Loucy (cell line): ENCODE data around the gene AJAP1.

ENCODE experiments used
- H2AFZ ChIP-seq: fragments of 200-600 bp; sonication (generic); 2 replicates; pipeline ENCODE4 v1.6.0; 2016; ENCODE audit warnings: antibody characterized with exemption, mild to moderate bottlenecking, low read length, moderate library complexity
- H3F3A ChIP-seq: fragments of 200-600 bp; 2 replicates; pipeline ENCODE4 v1.6.0; 2016; ENCODE audit warnings: antibody characterized with exemption, low read depth, mild to moderate bottlenecking
- H3K27me3 ChIP-seq: fragments of 200-600 bp; sonication (generic); 2 replicates; pipeline ENCODE4 v1.6.1; 2014; ENCODE audit warnings: low read length, mild to moderate bottlenecking; ENCODE audit not compliant: insufficient read depth, poor library complexity, severe bottlenecking
- H3K36me3 ChIP-seq: fragments of 200-600 bp; sonication (generic); 2 replicates; pipeline ENCODE4 v1.6.1; 2016; ENCODE audit warnings: low read length; ENCODE audit not compliant: insufficient read depth
- H3K4me1 ChIP-seq: fragments of 200-600 bp; sonication (generic); 2 replicates; pipeline ENCODE4 v1.5.1; 2014; ENCODE audit warnings: low read length, mild to moderate bottlenecking; ENCODE audit not compliant: insufficient read depth, poor library complexity, severe bottlenecking
- H3K4me2 ChIP-seq: fragments of 200-600 bp; sonication (generic); 2 replicates; pipeline ENCODE4 v1.6.0; 2014; ENCODE audit warnings: antibody characterized with exemption, low read length, low read depth, mild to moderate bottlenecking; ENCODE audit not compliant: poor library complexity, severe bottlenecking
- H3K4me3 ChIP-seq: fragments of 200-600 bp; sonication (generic); 2 replicates; pipeline ENCODE4 v1.5.1; 2014; ENCODE audit warnings: low read length, mild to moderate bottlenecking, mixed read lengths; ENCODE audit not compliant: poor library complexity, severe bottlenecking
- H3K79me2 ChIP-seq: fragments of 200-600 bp; sonication (generic); 2 replicates; pipeline ENCODE4 v1.6.1; 2014; ENCODE audit warnings: low read length; ENCODE audit not compliant: insufficient read depth
- H3K9ac ChIP-seq: fragments of 200-600 bp; sonication (generic); 2 replicates; pipeline ENCODE4 v1.6.0; 2014; ENCODE audit warnings: mild to moderate bottlenecking, low read depth, low read length, moderate library complexity; ENCODE audit not compliant: poor library complexity, severe bottlenecking
- H3K9me2 ChIP-seq: fragments of 200-600 bp; sonication (generic); replicated peaks from 2 replicates; pipeline ENCODE4 v1.6.1; 2016; ENCODE audit warnings: low read depth, low read length, mixed read lengths
- H3K9me3 ChIP-seq: fragments of 200-600 bp; sonication (generic); 2 replicates; pipeline ENCODE4 v1.6.1; 2014; ENCODE audit warnings: mild to moderate bottlenecking, antibody characterized with exemption, low read length, low read depth; ENCODE audit not compliant: insufficient read depth
- H4K20me1 ChIP-seq: fragments of 200-600 bp; sonication (generic); 2 replicates; pipeline ENCODE4 v1.6.0; 2014; ENCODE audit warnings: antibody characterized with exemption, low read length, mild to moderate bottlenecking; ENCODE audit not compliant: insufficient read depth, poor library complexity, severe bottlenecking
- EZH2phosphoT487 ChIP-seq: fragments of 200-600 bp; IDR thresholded peaks from 2 replicates; pipeline ENCODE4 v1.6.1; 2018; ENCODE audit warnings: antibody characterized with exemption, mild to moderate bottlenecking, moderate library complexity, borderline replicate concordance
- TF ChIP-seq, protein P1 (sequence below): fragments of 200-600 bp; sonication (generic); conservative IDR thresholded peaks from 2 replicates; pipeline ENCODE4 v1.5.1; 2014; ENCODE audit warnings: mild to moderate bottlenecking, antibody characterized with exemption, low read length

Gene AJAP1

GRCh38 chr1:4647391-4647790 is 7.0 kb upstream of the AJAP1 start:
- no peak overlapping the region for H2AFZ ChIP-seq
- H3K9ac ChIP-seq, result no peak overlapping the region
- no peak for TF ChIP-seq EZH2phosphoT487
- TF ChIP-seq, protein P1, sequence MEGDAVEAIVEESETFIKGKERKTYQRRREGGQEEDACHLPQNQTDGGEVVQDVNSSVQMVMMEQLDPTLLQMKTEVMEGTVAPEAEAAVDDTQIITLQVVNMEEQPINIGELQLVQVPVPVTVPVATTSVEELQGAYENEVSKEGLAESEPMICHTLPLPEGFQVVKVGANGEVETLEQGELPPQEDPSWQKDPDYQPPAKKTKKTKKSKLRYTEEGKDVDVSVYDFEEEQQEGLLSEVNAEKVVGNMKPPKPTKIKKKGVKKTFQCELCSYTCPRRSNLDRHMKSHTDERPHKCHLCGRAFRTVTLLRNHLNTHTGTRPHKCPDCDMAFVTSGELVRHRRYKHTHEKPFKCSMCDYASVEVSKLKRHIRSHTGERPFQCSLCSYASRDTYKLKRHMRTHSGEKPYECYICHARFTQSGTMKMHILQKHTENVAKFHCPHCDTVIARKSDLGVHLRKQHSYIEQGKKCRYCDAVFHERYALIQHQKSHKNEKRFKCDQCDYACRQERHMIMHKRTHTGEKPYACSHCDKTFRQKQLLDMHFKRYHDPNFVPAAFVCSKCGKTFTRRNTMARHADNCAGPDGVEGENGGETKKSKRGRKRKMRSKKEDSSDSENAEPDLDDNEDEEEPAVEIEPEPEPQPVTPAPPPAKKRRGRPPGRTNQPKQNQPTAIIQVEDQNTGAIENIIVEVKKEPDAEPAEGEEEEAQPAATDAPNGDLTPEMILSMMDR, result no peak
- H3K4me2 ChIP-seq, result no peak overlapping the region
- H3K9me2 ChIP-seq, result no peaks in the 10 kb centered on the region
- no peaks in the 10 kb centered on the region for H3K36me3 ChIP-seq
- no peaks in the 10 kb centered on the region for H3K27me3 ChIP-seq
- H3K4me3 ChIP-seq, result no peak overlapping the region
- H4K20me1 ChIP-seq, result no peaks in the 10 kb centered on the region
- no peaks in the 10 kb centered on the region for H3K4me1 ChIP-seq
- 0 out of 2 replicates have a peak, but pooled peaks cover 7% of the 10 kb centered on the region for H3K9me3 ChIP-seq
- H3K79me2 ChIP-seq, result no peaks in the 10 kb centered on the region
- H3F3A ChIP-seq, result no peaks in the 10 kb centered on the region

DNA sequence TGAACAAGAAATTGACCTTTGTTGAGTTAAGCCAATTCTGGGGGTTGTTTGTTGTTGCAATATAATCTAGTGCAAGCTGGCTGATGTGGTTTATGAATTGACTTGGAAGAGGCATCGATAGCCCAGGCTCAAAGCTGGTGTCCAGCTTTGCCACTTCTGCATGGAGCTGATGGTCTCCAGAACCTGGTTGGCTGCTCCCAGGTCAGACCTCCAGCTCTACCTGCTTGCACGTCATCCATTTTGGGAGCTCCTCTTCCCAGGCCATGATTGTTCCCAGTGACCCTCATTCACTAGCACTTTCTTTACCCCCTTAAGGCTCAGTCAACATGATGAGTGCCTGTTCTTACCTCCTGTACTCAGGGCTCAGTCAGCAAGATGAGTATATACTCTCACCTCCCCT is 5.8 kb upstream of the AJAP1 start:
- H3K4me3 ChIP-seq, result no peak overlapping the region
- H3K9ac ChIP-seq, result no peak overlapping the region
- no peak overlapping the region for H3K4me2 ChIP-seq
- no peaks in the 10 kb centered on the region for H4K20me1 ChIP-seq
- 0 out of 2 replicates have a peak, but pooled peaks cover 4% of the 10 kb centered on the region for H3K9me3 ChIP-seq
- no peaks in the 10 kb centered on the region for H3K9me2 ChIP-seq
- no peaks in the 10 kb centered on the region for H3K36me3 ChIP-seq
- H3K27me3 ChIP-seq, result no peaks in the 10 kb centered on the region
- H2AFZ ChIP-seq, result no peak overlapping the region
- TF ChIP-seq, protein P1, result no peak
- TF ChIP-seq EZH2phosphoT487, result no peak
- no peaks in the 10 kb centered on the region for H3F3A ChIP-seq
- H3K4me1 ChIP-seq, result no peaks in the 10 kb centered on the region
- H3K79me2 ChIP-seq, result no peaks in the 10 kb centered on the region

GRCh38 chr1:4650481-4650880 is 3.9 kb upstream of the AJAP1 start:
- H3K79me2 ChIP-seq, result no peaks in the 10 kb centered on the region
- H3K9me3 ChIP-seq, result 0 out of 2 replicates have a peak, but pooled peaks cover 4% of the 10 kb centered on the region
- H3K9me2 ChIP-seq, result no peaks in the 10 kb centered on the region
- TF ChIP-seq EZH2phosphoT487, result no peak
- TF ChIP-seq, protein P1, result no peak
- H2AFZ ChIP-seq, result no peak overlapping the region
- no peak overlapping the region for H3K4me2 ChIP-seq
- no peak overlapping the region for H3K4me3 ChIP-seq
- no peaks in the 10 kb centered on the region for H3K27me3 ChIP-seq
- H3K36me3 ChIP-seq, result no peaks in the 10 kb centered on the region
- H4K20me1 ChIP-seq, result no peaks in the 10 kb centered on the region
- no peaks in the 10 kb centered on the region for H3K4me1 ChIP-seq
- no peak overlapping the region for H3K9ac ChIP-seq
- no peaks in the 10 kb centered on the region for H3F3A ChIP-seq
